ENCODE measurements around the gene SRMS.

Gene SRMS

DNA sequence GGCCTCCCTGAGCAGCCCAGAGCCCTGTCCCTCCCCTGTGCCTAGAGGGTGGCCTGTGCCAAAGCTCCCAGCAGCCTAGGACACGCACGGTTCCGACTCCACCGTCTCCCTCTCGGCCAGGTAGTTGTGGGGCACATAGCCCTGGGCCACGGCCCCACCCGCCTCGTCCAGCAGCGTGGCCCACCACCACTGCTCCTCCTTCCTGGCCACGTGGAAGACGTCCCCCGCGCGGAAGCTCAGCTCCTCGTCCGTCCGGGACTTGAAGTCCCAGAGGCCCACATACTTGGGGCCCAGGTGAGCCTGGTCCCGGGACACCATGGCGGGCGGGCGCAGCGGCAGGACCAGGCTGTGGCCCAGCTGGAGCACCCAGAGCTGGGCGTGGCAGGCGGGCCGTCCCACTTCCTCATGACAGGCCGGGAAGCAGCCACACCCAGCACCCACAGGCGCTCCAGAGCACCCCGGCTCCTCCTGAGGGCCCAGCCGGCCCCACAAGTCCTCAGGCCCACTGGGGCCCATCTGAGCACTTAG lies 10.5 kb downstream of the SRMS start, which contains the start of gene PTK6:
Gene PTK6, minus strand, starts transcription at position 380 of the 528 bp plus-strand sequence. Its CDS starts 62 bp downstream, at position 318.
- DNase-seq: no peak

DNA sequence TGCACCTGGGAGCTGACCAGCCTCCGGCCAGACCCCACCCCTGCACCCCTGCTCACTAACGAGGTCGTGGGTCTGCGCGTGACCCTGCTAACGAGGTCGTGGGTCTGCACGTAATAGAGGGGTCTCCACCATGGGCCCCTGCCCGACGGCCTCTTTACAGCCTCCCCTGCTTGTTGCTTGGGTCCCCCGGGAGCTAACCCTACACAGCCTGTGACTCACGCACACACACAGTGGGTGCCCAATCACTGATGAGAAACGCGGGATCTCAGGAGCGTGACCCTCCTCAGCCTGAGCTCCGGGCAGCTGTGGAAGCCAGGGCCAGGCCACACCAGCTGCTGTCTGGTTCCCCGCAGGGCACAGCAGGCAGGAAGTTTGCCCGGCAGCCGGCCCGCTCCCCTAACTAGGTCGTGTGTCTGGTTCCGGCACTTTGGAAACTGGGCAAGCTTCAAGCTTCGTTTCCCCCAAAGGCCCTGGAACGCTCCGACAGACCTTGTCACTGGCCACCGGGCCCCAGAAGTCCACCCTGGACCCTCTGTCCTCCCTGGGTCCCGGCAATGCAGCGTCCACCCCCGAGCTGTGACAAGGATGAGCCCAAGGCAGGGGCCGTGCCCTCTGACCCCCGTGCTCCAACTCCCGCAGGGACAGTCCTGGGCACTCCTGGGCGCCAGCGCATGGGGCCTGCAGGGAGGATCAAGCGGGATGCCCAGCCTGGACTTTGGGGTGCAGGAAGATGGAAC lies 11.1 kb downstream of the SRMS start:
- peak; percentile 28 for DNase-seq

DNA sequence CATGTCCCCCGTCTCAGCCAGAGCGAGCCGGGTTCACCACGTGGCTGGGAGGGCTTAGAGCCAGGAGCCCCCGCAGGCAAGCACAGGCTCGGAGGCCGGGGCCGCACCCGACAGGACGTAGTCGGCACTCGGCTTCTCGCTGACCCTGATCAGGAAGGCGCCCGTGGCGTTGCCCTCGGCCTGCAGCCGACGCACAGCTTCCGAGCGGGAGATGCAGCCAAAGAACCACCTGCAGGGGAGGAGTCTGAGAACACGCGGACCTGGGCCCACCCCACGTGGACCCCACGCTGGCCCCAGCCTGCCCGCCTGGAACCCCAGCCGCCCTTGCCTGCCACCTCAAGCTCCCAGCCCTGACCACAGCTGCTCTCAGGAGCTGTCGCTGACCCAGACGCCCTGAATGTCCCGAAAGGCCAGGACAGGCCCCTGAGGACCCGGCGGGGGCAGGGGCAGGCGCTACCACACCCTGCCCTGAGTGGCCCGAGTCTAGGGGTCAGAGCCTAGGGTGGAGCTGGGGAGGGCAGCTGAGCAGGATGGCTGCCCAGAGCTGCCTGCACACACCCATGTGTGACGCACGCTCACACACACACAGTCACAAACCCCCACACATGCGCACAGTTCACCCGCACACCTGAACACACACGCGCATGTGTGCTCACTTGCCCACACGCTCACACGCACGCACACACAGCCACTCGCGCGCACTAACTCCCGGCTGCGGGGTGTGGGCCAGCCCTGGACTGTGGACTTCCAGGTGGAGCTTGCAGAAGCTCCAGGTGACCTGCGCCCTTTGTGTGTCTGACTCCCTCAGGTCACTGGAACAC lies 12.5 kb downstream of the SRMS start:
- no peak for DNase-seq

DNA sequence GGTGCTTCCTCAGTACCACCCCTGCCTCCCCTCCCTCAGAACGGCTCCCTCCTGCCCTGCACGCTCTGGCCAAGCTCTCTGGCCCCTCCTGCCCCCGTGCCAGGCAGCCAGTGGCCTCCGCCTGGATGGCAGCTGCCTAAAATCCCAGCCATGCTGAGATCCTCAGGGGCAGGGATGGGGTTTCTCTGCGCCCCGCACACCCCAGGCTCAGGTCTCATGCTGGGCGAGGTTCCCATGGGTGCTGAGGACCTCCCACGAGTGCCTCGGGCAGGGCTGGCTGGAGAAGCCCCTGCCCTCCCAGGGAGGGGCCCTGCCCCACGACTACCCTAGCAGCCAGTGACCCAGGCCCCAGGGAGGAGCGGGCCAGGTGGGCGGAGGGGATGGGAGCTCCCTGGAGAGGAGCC lies 13.1 kb downstream of the SRMS start:
- no peak for DNase-seq

DNA sequence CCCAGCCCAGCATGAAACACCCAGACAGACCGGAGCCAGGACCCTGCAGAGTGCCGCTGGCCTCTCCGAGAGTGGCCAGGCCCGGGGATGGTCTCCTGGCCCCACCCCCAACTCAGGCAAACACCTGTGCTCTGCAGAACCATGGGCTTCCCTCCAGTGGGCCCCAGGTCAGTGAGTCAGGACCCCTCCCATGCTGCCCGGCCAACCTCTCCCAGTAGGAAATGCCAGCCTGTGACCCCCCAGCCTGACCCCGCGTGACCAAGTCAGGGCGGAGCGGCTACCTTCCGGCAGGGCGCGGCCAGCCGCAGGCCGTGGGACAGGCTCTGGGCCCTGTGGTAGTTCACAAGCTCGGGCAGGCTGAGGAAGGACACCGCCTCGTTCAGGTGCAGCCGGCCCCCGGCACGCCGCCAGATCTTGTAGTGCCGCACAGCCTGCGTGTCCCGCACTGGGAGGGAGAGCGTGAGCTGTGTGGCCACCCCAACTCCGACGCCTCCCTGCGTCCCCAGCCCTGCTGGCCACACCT lies 13.6 kb downstream of the SRMS start:
- no peak for DNase-seq

DNA sequence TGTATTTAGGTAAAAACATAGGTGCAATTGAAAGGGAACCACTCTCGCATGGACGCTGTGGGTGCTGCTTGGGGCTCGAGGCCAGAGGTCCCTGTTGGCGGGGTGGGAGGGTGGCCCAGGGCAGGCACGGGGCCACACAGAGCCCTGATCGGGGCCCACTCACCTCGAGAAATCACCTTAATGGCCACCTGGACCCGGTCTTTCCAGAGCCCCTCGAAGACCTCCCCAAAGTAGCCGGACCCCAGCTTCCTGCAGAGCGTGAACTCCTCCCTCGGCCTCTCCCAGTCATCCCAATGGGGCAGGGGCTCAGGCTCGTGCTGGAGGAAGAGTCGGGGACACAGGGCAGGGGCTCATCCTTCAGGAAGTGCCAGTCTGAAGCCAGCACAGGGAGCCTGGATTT lies 14.2 kb downstream of the SRMS start:
- DNase-seq: no peak

DNA sequence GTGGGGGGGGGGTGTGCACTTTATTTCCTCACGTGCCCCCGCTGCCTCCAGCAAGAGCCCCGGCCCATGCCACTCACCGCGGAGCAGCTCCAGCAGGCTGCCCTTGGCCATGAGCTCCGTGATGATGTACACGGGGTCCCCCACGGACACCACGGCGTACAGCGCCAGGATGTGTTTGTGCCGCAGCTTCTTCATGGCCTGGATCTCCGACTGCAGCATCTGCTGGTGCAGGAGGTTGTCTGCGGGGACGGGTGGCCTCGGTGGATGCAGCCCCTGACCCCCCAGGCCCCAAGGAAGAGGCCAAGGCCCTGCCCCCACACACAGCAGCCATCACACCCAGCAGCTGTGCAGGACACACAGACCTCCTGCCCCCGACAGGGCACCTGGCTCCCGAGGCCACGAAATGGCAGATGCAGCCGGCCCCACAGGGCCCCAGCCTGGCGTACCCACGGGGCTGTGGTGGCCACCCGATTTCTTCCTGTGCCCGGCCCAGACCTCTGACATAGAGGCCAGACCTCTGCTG lies 15.0 kb downstream of the SRMS start:
- DNase-seq: no peak

DNA sequence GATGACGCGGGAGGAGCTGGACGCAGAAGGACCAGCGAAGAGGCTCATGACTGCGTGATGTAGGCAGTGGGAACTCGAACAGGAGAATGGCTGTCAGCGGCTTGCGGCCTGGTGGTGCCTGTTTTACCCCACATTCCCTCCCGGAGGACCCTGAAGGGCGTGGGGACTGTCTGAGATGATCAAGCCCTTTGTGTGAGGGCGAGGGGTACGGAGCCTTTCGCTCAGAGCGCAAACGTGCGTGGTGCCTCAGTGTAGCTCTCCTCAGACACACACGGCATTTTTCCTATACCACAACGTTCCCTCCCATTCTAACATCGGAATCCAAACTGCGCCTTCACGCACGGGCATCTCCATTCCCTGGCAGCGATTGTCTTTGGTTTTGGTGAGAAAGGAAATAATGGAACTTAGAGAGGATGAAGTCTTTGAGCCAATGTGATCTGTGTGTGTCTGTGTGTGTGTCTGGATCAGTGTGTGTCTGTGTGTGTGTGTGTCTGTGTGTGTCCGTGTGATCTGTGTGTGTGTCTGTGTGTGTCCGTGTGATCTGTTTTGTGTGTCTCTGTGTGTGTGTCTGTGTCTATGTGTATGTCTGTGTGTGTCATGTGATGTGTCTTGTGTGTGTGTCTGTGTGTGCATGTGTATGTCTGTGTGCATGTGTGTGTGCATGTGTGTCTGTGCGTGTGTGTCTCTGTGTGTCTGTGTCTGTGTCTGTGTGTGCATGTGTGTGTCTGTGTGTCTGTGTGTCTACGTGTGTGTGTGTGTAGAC lies 15.7 kb downstream of the SRMS start:
- DNase-seq: no peak

DNA sequence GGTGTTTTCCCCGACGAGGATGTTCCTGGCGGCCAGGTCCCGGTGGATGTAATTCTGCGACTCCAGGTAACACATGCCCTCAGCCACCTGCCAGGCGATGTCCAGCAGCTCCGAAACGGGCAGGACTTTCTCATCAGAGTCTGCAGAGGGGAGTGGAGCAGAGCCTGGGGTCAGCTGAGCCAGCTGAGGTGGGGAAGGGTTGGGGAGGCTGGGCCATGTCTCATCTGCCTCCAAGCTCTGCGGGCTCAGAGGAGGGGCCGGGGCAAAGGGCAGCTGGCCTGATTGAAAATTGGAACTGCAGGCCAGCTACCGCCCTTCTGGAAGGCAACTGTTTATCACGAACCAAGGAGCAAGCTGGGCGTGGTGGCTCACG lies 16.8 kb downstream of the SRMS start:
- DNase-seq: no peak

DNA sequence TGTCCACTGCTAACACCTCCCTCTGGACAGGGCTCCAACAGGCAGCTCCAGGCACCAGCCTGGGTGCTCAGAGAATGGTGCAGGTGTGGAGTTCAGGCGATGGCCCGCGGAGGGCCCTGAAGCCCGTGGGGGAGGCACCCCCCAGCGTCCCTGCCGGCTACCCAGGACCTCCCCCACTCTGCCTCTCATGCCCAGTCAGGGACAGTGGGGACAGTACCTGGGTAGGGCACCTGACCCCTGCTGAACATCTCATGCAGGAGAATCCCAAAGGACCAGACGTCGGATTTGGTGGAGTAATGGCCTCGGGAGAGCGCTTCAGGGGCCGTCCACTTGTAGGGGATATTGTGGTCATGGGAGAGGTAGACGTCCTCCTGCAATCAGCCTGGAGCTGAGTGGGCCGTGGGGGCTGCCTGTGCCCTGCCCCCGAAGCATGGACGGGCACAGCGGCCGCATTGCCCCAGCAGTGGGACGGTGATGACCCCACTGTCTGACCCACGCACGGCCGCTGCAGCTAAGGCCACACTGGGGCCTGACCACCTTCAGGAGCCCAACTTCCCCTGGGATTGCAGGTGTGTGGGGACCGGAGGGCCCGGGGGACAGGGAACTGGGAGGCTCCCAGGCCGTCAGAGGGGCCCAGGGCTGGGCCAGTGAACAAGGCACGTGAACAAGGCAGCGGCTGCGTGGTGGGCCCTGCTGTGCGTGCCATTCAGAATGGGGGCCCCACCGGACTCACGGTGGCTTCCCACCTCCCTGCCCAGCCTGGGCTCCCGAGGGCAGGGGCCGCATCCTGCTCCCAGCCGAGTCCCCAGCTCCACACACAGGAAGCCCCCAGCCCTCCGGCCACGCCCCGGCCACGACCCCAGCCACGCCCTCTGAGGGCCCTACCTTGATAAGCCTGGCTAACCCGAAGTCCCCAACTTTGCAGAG lies 17.4 kb downstream of the SRMS start:
- DNase-seq: no peak

DNA sequence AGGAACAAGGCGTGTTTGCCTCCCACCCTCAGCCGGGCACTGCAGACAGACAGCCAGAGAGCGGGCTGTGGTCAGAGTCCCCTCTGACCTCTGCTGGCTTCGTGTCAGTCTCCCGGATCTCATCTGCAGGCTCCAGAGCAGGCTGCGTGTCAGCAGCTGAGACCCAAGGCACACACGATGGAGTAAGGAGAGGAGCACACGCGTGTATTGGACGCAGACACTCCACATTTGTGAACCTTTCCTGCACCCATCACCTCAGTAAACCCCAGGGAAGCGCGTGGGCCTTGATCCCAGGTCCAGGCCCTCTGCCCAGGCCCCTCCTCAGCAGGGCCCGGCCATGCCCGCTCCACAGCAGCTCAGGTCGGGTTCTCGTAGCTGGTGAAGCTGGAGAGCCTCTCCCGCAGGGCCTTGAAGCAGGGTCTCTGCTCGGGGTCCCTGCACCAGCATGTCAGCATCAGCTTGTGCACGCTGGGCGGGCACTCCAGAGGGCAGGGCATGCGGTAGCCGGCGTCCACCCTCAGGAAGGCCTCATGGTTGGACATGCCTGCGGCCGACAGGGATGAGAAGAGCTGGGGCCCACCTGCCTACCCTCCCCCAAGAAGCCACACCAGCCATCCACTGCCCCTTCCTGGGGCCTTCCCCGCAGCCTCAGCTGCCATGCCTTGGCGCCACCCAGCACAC lies 18.2 kb downstream of the SRMS start:
- DNase-seq: no peak

DNA sequence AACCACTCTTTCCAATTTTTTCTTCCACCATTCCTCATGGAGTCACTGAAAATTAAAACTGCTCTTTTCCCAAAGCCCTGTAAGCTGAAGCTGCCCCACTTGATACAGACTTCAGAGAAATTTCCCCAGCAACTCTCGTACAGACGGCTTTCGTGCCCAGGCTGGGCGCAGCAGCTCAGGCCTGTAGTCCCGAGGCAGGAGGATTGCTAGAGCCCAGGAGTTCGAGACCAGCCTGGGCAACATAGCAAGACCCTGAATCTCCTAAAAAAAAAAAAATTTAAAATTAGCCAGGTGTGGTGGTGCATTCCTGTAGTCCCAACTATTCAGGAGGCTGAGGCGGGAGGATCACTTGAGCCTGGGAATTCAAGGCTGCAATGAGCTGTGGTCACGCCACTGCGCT lies 20.4 kb downstream of the SRMS start:
- no peak for DNase-seq

DNA sequence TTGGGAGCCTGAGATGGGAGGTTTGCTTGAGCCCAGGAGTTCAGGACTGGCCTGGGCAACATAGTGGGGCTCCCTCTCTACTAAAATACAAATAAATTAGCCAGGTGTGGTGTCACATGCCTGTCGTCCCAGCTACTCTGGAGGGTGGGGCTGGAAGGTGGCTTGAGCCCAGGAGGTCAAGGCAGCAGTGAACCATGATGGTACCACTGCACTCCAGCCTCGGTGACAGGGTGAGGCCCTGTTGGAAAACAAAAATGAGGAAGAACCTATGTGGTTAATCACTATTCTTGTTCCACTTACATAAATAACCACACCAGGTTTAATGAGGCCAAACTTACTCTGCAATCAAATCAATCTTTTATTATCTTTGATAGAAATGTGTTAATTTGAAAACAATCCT lies 21.6 kb downstream of the SRMS start:
- DNase-seq: no peak

DNA sequence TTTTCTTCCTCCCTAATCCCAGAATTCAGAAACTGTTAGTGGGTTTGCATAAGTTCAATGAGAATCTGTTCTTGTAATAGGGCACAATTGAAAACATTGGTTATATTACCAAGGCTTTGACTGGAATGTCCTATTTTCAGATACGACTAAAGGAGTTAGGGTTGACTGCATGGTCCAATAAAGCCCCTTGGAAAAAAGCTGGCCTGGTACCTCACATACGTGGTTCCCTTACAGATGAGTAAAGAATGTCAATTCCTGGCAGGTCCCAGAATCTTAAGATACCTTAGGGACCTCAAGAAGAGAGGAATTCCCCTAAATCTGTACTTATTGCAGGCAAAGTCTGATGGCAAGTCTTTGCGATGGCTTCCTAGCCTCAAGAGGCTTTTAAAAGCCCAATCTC lies 22.4 kb downstream of the SRMS start:
- no peak for DNase-seq

DNA sequence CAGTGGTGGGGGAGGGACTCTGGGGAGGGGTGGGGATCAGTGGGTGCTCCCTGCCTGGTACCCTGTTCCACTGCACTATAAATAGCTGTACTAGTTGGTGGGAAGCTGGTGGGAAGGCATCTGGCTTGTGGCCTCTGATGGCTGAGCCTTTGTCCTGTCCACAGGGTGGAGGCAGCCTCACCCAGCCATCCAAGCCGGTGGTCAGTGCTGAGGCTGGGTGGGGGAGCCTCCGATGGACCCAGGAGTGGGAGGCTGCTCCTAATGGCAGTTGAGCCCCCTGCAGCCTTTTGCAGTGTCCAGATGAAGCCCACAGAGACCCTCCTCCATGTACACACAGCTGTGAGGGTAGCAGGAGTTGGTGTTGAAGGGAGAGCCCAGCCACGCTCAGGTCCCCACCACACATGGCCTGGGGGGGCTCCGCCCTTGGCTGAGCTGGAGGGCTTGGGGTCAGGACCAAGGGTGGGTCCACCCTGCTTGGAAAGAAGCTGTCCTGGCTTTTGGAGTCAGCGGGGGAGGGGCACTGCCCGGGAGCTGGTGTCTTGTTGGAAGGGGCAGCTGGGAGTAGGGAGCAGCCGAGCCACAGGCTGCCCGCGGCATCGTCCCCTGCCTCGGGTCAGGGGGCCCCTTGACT lies 24.5 kb downstream of the SRMS start:
- DNase-seq: no peak

DNA sequence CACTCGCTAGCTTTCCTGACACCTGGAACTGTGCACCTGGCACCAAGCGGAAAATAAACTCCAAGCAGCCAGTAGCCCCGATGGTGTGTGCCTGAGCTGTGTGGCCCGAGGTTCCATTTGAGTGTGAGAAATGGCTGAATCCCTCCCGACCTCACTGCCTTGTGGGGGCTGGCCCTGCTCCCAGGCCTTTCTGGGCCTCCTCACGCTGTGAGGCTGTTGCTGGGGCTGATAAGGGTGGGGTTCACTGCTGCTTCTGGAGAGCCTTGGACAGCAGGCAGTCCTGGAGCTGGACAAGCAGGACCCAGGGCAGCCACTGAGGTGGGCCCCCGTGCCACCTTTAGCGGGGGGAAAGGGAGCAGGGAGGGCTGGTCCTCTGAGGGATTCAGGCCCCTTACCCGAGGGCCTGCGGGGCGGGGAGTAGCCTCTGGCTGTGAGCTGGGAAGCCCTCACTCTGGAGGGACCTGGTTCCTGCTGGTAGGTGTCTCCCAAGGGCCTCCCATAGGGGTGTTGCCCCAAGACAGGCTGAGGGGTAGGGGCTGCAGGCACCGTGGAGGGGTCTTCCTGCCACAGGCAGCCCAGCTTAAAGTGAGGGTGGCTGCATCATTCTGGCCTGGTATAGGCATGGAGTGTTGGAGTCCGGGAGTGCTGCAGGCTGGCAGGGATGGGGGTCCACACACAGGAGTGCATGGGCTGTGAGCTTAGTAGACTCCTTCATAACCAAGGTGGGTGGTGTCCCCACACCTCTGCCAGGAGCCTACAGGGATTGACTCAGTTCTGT lies 25.3 kb downstream of the SRMS start:
- no peak for DNase-seq

DNA sequence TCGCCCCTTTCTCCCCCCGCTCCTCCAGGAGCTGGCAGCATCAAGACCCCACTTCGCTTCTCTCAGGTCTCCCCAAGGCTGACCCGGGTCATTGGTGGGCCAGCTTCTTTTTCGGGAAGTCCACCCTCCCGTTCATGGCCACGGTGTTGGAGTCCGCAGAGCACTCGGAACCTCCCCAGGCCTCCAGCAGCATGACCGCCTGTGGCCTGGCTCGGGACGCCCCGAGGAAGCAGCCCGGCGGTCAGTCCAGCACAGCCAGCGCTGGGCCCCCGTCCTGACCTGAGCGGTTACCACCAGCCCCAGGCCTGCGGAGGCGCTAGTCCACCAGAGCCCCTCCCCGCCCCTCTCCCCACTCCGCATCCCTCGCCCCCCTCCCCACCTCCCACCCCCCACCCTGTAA lies 25.9 kb downstream of the SRMS start:
- DNase-seq: no peak

DNA sequence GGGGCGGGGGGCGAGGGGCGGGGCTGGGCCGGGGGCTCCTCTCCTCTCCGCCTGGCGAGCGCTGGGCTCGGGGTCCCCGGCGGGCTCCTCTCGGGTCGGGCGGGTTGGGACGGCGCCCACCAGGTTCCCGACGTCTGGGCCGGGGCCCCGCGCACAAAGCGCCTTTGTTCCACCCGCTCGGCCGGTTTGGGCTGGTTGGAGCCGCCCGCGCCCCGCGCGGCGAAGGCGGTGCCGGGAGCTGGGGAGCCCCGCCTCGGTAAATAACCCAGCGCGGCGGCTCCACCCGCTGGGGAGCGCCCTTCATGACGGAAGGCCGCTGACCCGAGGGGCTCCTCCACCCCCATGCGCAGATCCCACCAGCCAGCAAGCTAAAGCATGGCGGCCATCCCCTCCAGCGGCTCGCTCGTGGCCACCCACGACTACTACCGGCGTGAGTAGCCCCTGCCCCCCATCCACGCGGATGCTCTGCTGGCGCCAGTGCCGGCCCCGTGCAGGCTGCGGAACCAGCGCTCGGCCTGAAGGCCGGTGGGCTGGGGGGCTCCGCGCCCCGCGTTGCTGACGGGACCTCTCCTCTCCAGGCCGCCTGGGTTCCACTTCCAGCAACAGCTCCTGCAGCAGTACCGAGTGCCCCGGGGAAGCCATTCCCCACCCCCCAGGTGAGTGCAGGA lies 26.5 kb downstream of the SRMS start:
- peak; percentile 54 for DNase-seq

DNA sequence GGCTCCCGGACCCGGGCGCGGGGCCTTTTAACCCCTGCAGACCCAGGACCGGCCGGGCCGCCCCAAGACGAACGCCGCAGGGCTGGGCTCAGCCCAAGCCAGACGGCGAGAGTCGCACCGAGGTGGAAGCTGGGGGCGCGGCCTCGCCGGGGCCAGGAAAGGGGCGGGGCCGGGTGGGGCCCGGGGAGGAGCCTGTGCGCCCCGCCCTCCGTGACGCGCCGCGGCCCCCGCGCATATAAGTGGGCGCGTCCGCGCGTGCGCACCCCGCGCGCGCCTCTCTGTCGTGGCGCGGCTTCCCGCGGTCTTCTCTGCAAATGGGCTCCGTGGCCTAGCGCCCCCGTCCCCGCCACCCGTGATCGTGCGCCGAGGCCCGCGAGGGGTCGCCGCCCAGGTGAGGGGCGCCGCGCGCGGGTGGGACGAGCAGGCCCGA lies 27.0 kb downstream of the SRMS start, which contains the start of gene PPDPF:
Gene PPDPF, plus strand, starts transcription at position 262 of the 430 bp plus-strand sequence. CDS start 544 bp downstream, outside the sequence.
- peak; percentile 49 for DNase-seq

Data from NCI-H1092 (cell line).